Gastrocnemius medialis (tissue), 4 donors: ENCODE results near the gene KCNQ1. TPM values are rescaled to one million over a fixed set of nuclear protein-coding genes. Genes with fewer than 3 reads are reported as not detected.

Source experiments
- ATAC-seq, 2 donors: fragments of 150-250 bp; one replicate each; pipeline ENCODE4 v1.9.1; 2016
- DNase-seq, 2 donors: peaks; one replicate each; pipeline ENCODE4 v3.0.0-alpha.2; 2019
- H3K27ac ChIP-seq, 4 donors: fragments of 200-600 bp; sonication (generic); 1 replicate in 1 of 4; 2 replicates in 3 of 4; pipeline ENCODE4 v1.5.1; 2016 to 2018; ENCODE audit warnings: mild to moderate bottlenecking in 2 of 4, moderate library complexity in 1 of 4
- H3K27me3 ChIP-seq, 3 donors: fragments of 200-600 bp; sonication (generic) in 2 of 3; 1 replicate in 1 of 3; 2 replicates in 2 of 3; pipeline versions ENCODE4 v1.5.1 to v1.6.0; 2016 to 2019; ENCODE audit warnings: mild to moderate bottlenecking in 1 of 3, moderate library complexity in 1 of 3
- H3K36me3 ChIP-seq, 2 donors: fragments of 200-600 bp; sonication (generic) in 1 of 2; one replicate each; pipeline ENCODE4 v1.5.1; 2017 to 2018
- H3K4me1 ChIP-seq, 2 donors: fragments of 200-600 bp; sonication (generic) in 1 of 2; one replicate each; pipeline ENCODE4 v1.5.1; 2016 to 2017; ENCODE audit warnings: mild to moderate bottlenecking in 2 of 2
- H3K4me3 ChIP-seq, 4 donors: fragments of 200-600 bp; sonication (generic) in 3 of 4; 1 replicate in 1 of 4; 2 replicates in 3 of 4; pipeline ENCODE4 v1.5.1; 2016 to 2019; ENCODE audit warnings: mild to moderate bottlenecking in 2 of 4
- H3K9me3 ChIP-seq, 3 donors: fragments of 200-600 bp; sonication (generic) in 2 of 3; 1 replicate in 1 of 3; 2 replicates in 2 of 3; pipeline ENCODE4 v1.5.1; 2016 to 2019
- POLR2A ChIP-seq, 2 donors: fragments of 450-650 bp; IDR thresholded peaks; one replicate each; pipeline ENCODE4 v1.6.1; 2017; ENCODE audit warnings: antibody characterized with exemption in 2 of 2, mild to moderate bottlenecking in 2 of 2, moderate library complexity in 2 of 2
- in situ Hi-C, 4 donors: fragments of 200-750 bp; cut with MboI; loops; one replicate each; pipeline versions ENCODE4 v1.15.0 to v1.8.0; 2017; ENCODE audit warnings: low sequenced_read_pairs in 4 of 4
- intact Hi-C: fragments of 100-400 bp; cut with DNase I; formaldehyde crosslinking; loops from one replicate; pipeline ENCODE4 v1.15.1; 2023; ENCODE audit warnings: low total_unique reads
- total RNA-seq, 4 donors: library from RNA; depleted of rRNA; stranded (reverse); fragments of >200 nt; gene quantifications; one replicate each; pipeline versions ENCODE4 v1.1.0 to v1.2.3, GENCODE V29; 2016
- TF ChIP-seq, protein P1 (sequence below), 5 experiments: fragments of 450-650 bp in 3 of 5; fragments of 200-600 bp in 2 of 5; sonication (generic) in 2 of 5; IDR thresholded peaks in 4 of 5; conservative IDR thresholded peaks in 1 of 5; 1 replicate in 4 of 5; 2 replicates in 1 of 5; pipeline ENCODE4 v1.5.1; 2016 to 2019; ENCODE audit warnings: antibody characterized with exemption in 5 of 5, mild to moderate bottlenecking in 3 of 5, moderate library complexity in 3 of 5

Gene KCNQ1
- total RNA-seq, 4 donors from 2014 or later: 0.15 to 1.00 (median 0.67) TPM

GRCh38 chr11:2464451-2465165 is 19.8 kb downstream of the KCNQ1 start:
- intact Hi-C loops: no loop called here

GRCh38 chr11:2465202-2466068 is 20.6 kb downstream of the KCNQ1 start:
- no peaks in the 10 kb centered on the region for H3K36me3 ChIP-seq
- in situ Hi-C loops (no loop called here), intact Hi-C loops (no loop called here)
- H3K27me3 ChIP-seq: peaks cover 0 to 4% (median 0%) of the 10 kb centered on the region in 3 donors
- DNase-seq (no peak), ATAC-seq (no peak)
- H3K9me3 ChIP-seq: no peaks in the 10 kb centered on the region
- no peaks in the 10 kb centered on the region for H3K4me1 ChIP-seq
- no peak for TF ChIP-seq POLR2A (IDR thresholded peaks at IDR 0.05)
- TF ChIP-seq, protein P1, sequence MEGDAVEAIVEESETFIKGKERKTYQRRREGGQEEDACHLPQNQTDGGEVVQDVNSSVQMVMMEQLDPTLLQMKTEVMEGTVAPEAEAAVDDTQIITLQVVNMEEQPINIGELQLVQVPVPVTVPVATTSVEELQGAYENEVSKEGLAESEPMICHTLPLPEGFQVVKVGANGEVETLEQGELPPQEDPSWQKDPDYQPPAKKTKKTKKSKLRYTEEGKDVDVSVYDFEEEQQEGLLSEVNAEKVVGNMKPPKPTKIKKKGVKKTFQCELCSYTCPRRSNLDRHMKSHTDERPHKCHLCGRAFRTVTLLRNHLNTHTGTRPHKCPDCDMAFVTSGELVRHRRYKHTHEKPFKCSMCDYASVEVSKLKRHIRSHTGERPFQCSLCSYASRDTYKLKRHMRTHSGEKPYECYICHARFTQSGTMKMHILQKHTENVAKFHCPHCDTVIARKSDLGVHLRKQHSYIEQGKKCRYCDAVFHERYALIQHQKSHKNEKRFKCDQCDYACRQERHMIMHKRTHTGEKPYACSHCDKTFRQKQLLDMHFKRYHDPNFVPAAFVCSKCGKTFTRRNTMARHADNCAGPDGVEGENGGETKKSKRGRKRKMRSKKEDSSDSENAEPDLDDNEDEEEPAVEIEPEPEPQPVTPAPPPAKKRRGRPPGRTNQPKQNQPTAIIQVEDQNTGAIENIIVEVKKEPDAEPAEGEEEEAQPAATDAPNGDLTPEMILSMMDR (IDR thresholded peaks at IDR 0.05 in 4 of 5, conservative IDR thresholded peaks at IDR 0.05 in 1 of 5): no peak
- H3K27ac ChIP-seq: no peak overlapping the region
- no peak overlapping the region for H3K4me3 ChIP-seq

More at GRCh38 chr11:2464451-2465165, 19.8 kb downstream of the KCNQ1 start:
- Histone ChIP-seq H3K27me3 (no peaks in the 10 kb centered on the region), H3K27ac (no peak overlapping the region), H3K36me3 (no peaks in the 10 kb centered on the region), H3K4me3 (no peak overlapping the region), H3K9me3 (no peaks in the 10 kb centered on the region), H3K4me1 (no peaks in the 10 kb centered on the region)
- TF ChIP-seq, protein P1 (IDR thresholded peaks at IDR 0.05 in 4 of 5, conservative IDR thresholded peaks at IDR 0.05 in 1 of 5): no peak
- no peak for TF ChIP-seq POLR2A (IDR thresholded peaks at IDR 0.05)
- in situ Hi-C loops: no loop called here
- ATAC-seq (no peak), DNase-seq (no peak)

- no peak overlapping the region for H3K4me3 ChIP-seq
- TF ChIP-seq, protein P1 (IDR thresholded peaks at IDR 0.05 in 4 of 5, conservative IDR thresholded peaks at IDR 0.05 in 1 of 5): no peak
- TF ChIP-seq POLR2A (IDR thresholded peaks at IDR 0.05): no peak
- in situ Hi-C loops: no loop called here
- no peaks in the 10 kb centered on the region for H3K4me1 ChIP-seq
- H3K27me3 ChIP-seq: peaks cover 0 to 4% (median under 1%) of the 10 kb centered on the region in 3 donors
- H3K27ac ChIP-seq: no peak overlapping the region
- intact Hi-C loops: no loop called here
- no peaks in the 10 kb centered on the region for H3K36me3 ChIP-seq
- ATAC-seq (no peak), DNase-seq (no peak)
- no peaks in the 10 kb centered on the region for H3K9me3 ChIP-seq
Observed at GRCh38 chr11:2466069-2466801, 21.4 kb downstream of the KCNQ1 start.

- Histone ChIP-seq H3K27me3 (peaks cover 0 to 4% (median 3%) of the 10 kb centered on the region in 3 donors), H3K36me3 (no peaks in the 10 kb centered on the region), H3K4me3 (no peak overlapping the region), H3K27ac (no peak overlapping the region), H3K4me1 (no peaks in the 10 kb centered on the region), H3K9me3 (no peaks in the 10 kb centered on the region)
- TF ChIP-seq, protein P1 (IDR thresholded peaks at IDR 0.05 in 4 of 5, conservative IDR thresholded peaks at IDR 0.05 in 1 of 5): no peak
- TF ChIP-seq POLR2A (IDR thresholded peaks at IDR 0.05): no peak
- no peak for ATAC-seq
- intact Hi-C loops: no loop called here
- in situ Hi-C loops: no loop called here
- DNase-seq: no peak
Observed at GRCh38 chr11:2466869-2467694, 22.3 kb downstream of the KCNQ1 start.
